Parathyroid adenoma (tissue), 2 donors: ENCODE results near the gene ATP8B2.
"Not testable (repeated sequence)": the region's sequence is repeated elsewhere in the genome, so short reads cannot be mapped to it uniquely, and the experiment has no call there.

Experiments
- H2AFZ ChIP-seq: fragments of 300-600 bp; sonication (generic); one replicate; pipeline ENCODE4 v1.7.0; 2017; ENCODE audit warnings: antibody characterized with exemption, mild to moderate bottlenecking
- H3K27ac ChIP-seq: fragments of 300-600 bp; sonication (generic); one replicate; pipeline ENCODE4 v1.7.0; 2017
- H3K27me3 ChIP-seq: fragments of 300-600 bp; sonication (generic); one replicate; pipeline ENCODE4 v1.7.0; 2017; ENCODE audit warnings: low read length; ENCODE audit not compliant: control insufficient read depth, insufficient read depth
- H3K36me3 ChIP-seq: fragments of 300-600 bp; sonication (generic); one replicate; pipeline ENCODE4 v1.7.0; 2017; ENCODE audit warnings: low read length; ENCODE audit not compliant: control insufficient read depth, insufficient read depth
- H3K4me1 ChIP-seq: fragments of 300-600 bp; sonication (generic); one replicate; pipeline ENCODE4 v1.7.0; 2017; ENCODE audit warnings: control low read depth
- H3K4me2 ChIP-seq: fragments of 300-600 bp; sonication (generic); one replicate; pipeline ENCODE4 v1.7.0; 2017; ENCODE audit warnings: low read length
- H3K4me3 ChIP-seq: fragments of 300-600 bp; sonication (generic); one replicate; pipeline ENCODE4 v1.7.0; 2017; ENCODE audit warnings: low read depth, low read length
- H3K79me2 ChIP-seq: fragments of 300-600 bp; sonication (generic); one replicate; pipeline ENCODE4 v1.7.0; 2017; ENCODE audit warnings: control low read depth
- H3K9ac ChIP-seq: fragments of 300-600 bp; sonication (generic); one replicate; pipeline ENCODE4 v1.7.0; 2017; ENCODE audit warnings: mild to moderate bottlenecking
- H3K9me3 ChIP-seq: fragments of 300-600 bp; sonication (generic); one replicate; pipeline ENCODE4 v1.7.0; 2017; ENCODE audit warnings: low read length; ENCODE audit not compliant: control insufficient read depth
- CTCF ChIP-seq: fragments of 300-600 bp; sonication (generic); IDR thresholded peaks from one replicate; pipeline ENCODE4 v1.7.0; 2017; ENCODE audit warnings: antibody characterized with exemption, mild to moderate bottlenecking
- donor health status: primary hyperparathyroidism.

ATP8B2 gene

GRCh38 chr1:154334079-154335024 is 9.0 kb downstream of the ATP8B2 start:
- Histone ChIP-seq H3K9me3 (no peaks in the 10 kb centered on the region), H3K79me2 (no peaks in the 10 kb centered on the region), H3K27me3 (no peaks in the 10 kb centered on the region), H3K4me1 (no peaks in the 10 kb centered on the region), H3K36me3 (no peaks in the 10 kb centered on the region), H3K27ac (no peak overlapping the region), H3K4me3 (no peak overlapping the region), H2AFZ (no peak overlapping the region), H3K9ac (no peak overlapping the region), H3K4me2 (no peak overlapping the region)
- TF ChIP-seq CTCF = no peak

GRCh38 chr1:154335025-154335714 is 9.8 kb downstream of the ATP8B2 start:
- Histone ChIP-seq H3K4me3 (no peak overlapping the region), H3K79me2 (no peaks in the 10 kb centered on the region), H2AFZ (no peak overlapping the region), H3K4me1 (no peaks in the 10 kb centered on the region), H3K9me3 (no peaks in the 10 kb centered on the region), H3K27ac (no peak overlapping the region), H3K4me2 (no peak overlapping the region), H3K36me3 (no peaks in the 10 kb centered on the region), H3K27me3 (no peaks in the 10 kb centered on the region), H3K9ac (no peak overlapping the region)
- TF ChIP-seq CTCF = peak; percentile 70

GRCh38 chr1:154337253-154337894 is 12.0 kb downstream of the ATP8B2 start:
- no peaks in the 10 kb centered on the region for H3K4me1 ChIP-seq
- no peak overlapping the region for H2AFZ ChIP-seq
- no peak overlapping the region for H3K27ac ChIP-seq
- H3K27me3 ChIP-seq = no peaks in the 10 kb centered on the region
- no peak overlapping the region for H3K9ac ChIP-seq
- H3K9me3 ChIP-seq = no peaks in the 10 kb centered on the region
- H3K79me2 ChIP-seq = no peaks in the 10 kb centered on the region
- H3K36me3 ChIP-seq = no peaks in the 10 kb centered on the region
- no peak overlapping the region for H3K4me3 ChIP-seq
- TF ChIP-seq CTCF = no peak
- no peak overlapping the region for H3K4me2 ChIP-seq

- Histone ChIP-seq H3K27ac (no peak overlapping the region), H3K4me3 (no peak overlapping the region), H2AFZ (no peak overlapping the region), H3K36me3 (no peaks in the 10 kb centered on the region), H3K9ac (no peak overlapping the region), H3K9me3 (no peaks in the 10 kb centered on the region), H3K4me2 (no peak overlapping the region), H3K4me1 (no peaks in the 10 kb centered on the region), H3K79me2 (no peaks in the 10 kb centered on the region), H3K27me3 (no peaks in the 10 kb centered on the region)
- no peak for TF ChIP-seq CTCF
Observed at GRCh38 chr1:154338875-154339274, 13.6 kb downstream of the ATP8B2 start.

GRCh38 chr1:154341366-154341765 is 16.0 kb downstream of the ATP8B2 start:
- H3K36me3 ChIP-seq, H3K9me3 ChIP-seq, H2AFZ ChIP-seq, H3K27ac ChIP-seq, H3K27me3 ChIP-seq, H3K4me2 ChIP-seq, H3K9ac ChIP-seq, H3K4me3 ChIP-seq, H3K79me2 ChIP-seq, H3K4me1 ChIP-seq: not testable (repeated sequence)
